ENCODE data around the gene ARL6.

Gene ARL6

GRCh38 chr3:97764407-97765238 lies at the start of gene ARL6:
Gene ARL6 (plus strand): TSS chr3:97764758. CDS start chr3:97768108, 3,350 bp downstream.
- in situ Hi-C loops (cut with MboI; ENCODE audit: low pct_unique_long_range_greater_than_20kb, low sequenced_read_pairs, unreplicated experiment) = no loop called here
- no peak for TF ChIP-seq CTCF (IDR thresholded peaks at IDR 0.05; ENCODE audit: extremely low read depth, insufficient read depth, missing control alignments)
- peak; percentile 70 for DNase-seq (ENCODE audit: low spot score)

GRCh38 chr3:97719156-97719821 lies 45.3 kb upstream of the ARL6 start:
- peak; percentile 88 for TF ChIP-seq CTCF (IDR thresholded peaks at IDR 0.05; ENCODE audit: extremely low read depth, insufficient read depth, missing control alignments)
- DNase-seq (ENCODE audit: low spot score) = peak; percentile 34
- in situ Hi-C loops (cut with MboI; ENCODE audit: low pct_unique_long_range_greater_than_20kb, low sequenced_read_pairs, unreplicated experiment) = loop anchor here (25.0 kb wide), 1 partner anchor 857 kb away; no protein-coding TSS in a partner anchor

GRCh38 chr3:97720417-97720816 lies 44.1 kb upstream of the ARL6 start:
- no peak for DNase-seq (ENCODE audit: low spot score)
- in situ Hi-C loops (cut with MboI; ENCODE audit: low pct_unique_long_range_greater_than_20kb, low sequenced_read_pairs, unreplicated experiment) = loop anchor here (25.0 kb wide), 1 partner anchor 858 kb away; no protein-coding TSS in a partner anchor
- TF ChIP-seq CTCF (IDR thresholded peaks at IDR 0.05; ENCODE audit: extremely low read depth, insufficient read depth, missing control alignments) = no peak

GRCh38 chr3:97721446-97721845 lies 43.1 kb upstream of the ARL6 start:
- in situ Hi-C loops (cut with MboI; ENCODE audit: low pct_unique_long_range_greater_than_20kb, low sequenced_read_pairs, unreplicated experiment) = loop anchor here (25.0 kb wide), 1 partner anchor 859 kb away; no protein-coding TSS in a partner anchor
- DNase-seq (ENCODE audit: low spot score) = no peak
- no peak for TF ChIP-seq CTCF (IDR thresholded peaks at IDR 0.05; ENCODE audit: extremely low read depth, insufficient read depth, missing control alignments)

GRCh38 chr3:97736928-97737327 lies 27.6 kb upstream of the ARL6 start:
- no peak for DNase-seq (ENCODE audit: low spot score)
- in situ Hi-C loops (cut with MboI; ENCODE audit: low pct_unique_long_range_greater_than_20kb, low sequenced_read_pairs, unreplicated experiment) = no loop called here
- TF ChIP-seq CTCF (IDR thresholded peaks at IDR 0.05; ENCODE audit: extremely low read depth, insufficient read depth, missing control alignments) = no peak

- no peak for DNase-seq (ENCODE audit: low spot score)
- in situ Hi-C loops (cut with MboI; ENCODE audit: low pct_unique_long_range_greater_than_20kb, low sequenced_read_pairs, unreplicated experiment) = no loop called here
- TF ChIP-seq CTCF (IDR thresholded peaks at IDR 0.05; ENCODE audit: extremely low read depth, insufficient read depth, missing control alignments) = no peak
Observed at GRCh38 chr3:97738761-97739160, 25.8 kb upstream of the ARL6 start.
